Hepatocyte (in vitro differentiated cells): ENCODE results near the gene NUF2.

Experiments used
- EZH2 ChIP-seq: fragments of 200-600 bp; sonication (generic); IDR thresholded peaks from 2 replicates; pipeline ENCODE4 v1.6.1; 2016; ENCODE audit warnings: antibody characterized with exemption, mild to moderate bottlenecking, borderline replicate concordance
- TF ChIP-seq, protein P1 (sequence below): fragments of 200-600 bp; sonication (generic); IDR thresholded peaks from 2 replicates; pipeline ENCODE4 v1.5.1; 2016; ENCODE audit warnings: antibody characterized with exemption, mild to moderate bottlenecking; ENCODE audit not compliant: poor library complexity

DNA sequence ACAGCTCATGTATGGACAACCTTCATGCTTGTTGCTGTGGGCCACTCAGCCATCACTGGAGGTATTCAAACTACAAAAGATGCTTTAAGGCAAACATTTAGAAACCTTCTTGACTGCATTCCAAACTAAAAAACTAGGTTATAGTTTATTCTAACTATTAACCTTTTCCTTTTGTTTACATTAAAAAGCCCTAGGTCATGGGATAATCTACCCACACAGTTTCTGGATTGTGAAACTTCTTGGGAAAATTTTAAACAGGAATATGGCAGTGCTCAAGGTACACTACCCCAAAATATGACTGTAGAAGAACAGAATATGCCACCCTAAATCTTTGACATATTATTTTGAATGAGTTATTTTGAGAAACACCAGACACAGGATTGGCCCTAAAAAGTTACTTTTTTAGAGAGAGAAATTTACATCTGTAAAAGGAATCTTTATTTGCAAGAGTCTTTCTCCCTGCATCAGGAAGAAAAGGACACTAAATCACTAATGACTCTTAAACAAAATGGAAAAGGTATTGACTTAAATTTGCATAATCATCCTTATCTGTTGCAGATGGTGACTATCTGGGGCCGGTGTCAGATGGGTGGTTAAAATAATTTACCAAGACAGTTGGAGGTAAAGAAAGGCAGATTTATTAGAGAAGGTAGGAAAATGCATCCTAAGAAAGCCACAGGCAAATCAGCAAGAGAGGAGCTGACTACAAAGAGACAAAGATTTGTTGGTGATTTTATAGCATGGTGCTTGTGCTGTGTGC, 25.1 kb upstream of the NUF2 start:
- TF ChIP-seq, protein P1, sequence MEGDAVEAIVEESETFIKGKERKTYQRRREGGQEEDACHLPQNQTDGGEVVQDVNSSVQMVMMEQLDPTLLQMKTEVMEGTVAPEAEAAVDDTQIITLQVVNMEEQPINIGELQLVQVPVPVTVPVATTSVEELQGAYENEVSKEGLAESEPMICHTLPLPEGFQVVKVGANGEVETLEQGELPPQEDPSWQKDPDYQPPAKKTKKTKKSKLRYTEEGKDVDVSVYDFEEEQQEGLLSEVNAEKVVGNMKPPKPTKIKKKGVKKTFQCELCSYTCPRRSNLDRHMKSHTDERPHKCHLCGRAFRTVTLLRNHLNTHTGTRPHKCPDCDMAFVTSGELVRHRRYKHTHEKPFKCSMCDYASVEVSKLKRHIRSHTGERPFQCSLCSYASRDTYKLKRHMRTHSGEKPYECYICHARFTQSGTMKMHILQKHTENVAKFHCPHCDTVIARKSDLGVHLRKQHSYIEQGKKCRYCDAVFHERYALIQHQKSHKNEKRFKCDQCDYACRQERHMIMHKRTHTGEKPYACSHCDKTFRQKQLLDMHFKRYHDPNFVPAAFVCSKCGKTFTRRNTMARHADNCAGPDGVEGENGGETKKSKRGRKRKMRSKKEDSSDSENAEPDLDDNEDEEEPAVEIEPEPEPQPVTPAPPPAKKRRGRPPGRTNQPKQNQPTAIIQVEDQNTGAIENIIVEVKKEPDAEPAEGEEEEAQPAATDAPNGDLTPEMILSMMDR: no peak
- no peak for TF ChIP-seq EZH2
